CD4-positive, alpha-beta T cell treated with Interferon alpha-2 for 1 hour (primary cell): ENCODE measurements around the gene REEP1.
"Not testable (repeated sequence)": the region's sequence is repeated elsewhere in the genome, so short reads cannot be mapped to it uniquely, and the experiment has no call there.

Experiments used
- DNase-seq, 2 donors: peaks; one replicate each; pipeline ENCODE4 v3.0.0-alpha.2; 2020 to 2022

The REEP1 gene

DNA sequence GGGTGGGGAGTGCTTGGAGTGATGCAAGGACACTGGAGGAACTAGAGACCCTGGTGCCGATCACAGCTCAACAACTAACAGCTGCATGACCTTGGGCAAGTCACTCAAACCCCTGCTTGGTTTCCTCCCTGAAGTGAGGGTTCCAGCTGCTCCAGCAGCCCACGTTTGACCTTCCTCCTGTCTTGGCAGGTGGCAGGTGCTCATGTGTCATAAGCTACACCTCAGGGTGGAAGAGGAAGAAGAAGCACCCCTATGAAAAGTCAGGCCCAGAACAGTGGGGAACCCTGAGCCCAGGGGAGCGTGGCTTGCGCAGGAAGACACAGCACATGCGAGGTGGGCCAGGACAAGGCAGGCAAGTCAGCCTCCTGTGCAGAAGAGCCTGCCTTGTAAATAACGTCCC, 95.8 kb downstream of the REEP1 start:
- no peak for DNase-seq

DNA sequence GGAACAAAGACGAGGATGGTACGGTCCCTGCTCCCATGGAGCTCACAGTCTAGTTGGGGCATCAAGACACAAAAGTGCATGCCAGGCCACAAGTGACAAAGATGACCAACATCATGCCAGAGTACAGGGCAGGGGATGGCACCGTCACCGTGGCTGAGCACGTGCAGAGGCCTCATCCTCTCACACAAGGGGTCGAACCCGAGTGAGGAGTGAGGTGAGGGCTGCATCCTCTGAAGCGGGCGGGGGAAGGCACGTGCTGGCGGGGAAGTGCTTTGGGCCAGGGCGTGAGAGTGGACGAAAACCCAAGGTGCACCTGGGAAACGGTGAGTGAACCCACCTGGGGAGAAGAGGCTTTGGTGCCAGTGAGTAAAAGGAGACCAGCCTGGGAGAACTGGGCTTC, 97.2 kb downstream of the REEP1 start:
- DNase-seq = no peak

DNA sequence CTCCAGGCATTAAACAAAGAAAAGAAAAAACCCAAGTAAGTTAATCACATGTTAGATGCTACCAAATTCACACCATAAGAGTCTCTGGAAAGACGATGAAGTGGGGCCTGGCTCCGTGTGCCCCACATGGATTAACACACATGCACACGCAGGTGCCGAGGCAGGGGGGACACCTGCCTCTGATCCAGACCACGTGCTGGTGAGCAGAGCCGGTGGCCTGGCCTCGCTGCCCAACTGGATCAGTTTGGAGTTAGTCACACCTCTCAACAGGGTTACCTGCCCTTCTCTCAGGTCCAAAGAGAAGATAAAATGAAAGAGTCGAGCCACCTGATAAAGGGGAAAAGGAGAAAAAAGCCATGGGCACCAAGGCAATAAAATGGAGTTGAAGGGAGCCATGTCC, 97.7 kb downstream of the REEP1 start:
- DNase-seq = no peak

GRCh38 chr2:86239326-86239725, 98.1 kb downstream of the REEP1 start:
- DNase-seq = no peak

- DNase-seq = peak; percentile 25 to 64
These were observed 99.1 kb downstream of the REEP1 start for GRCh38 chr2:86238354-86238753.

DNA sequence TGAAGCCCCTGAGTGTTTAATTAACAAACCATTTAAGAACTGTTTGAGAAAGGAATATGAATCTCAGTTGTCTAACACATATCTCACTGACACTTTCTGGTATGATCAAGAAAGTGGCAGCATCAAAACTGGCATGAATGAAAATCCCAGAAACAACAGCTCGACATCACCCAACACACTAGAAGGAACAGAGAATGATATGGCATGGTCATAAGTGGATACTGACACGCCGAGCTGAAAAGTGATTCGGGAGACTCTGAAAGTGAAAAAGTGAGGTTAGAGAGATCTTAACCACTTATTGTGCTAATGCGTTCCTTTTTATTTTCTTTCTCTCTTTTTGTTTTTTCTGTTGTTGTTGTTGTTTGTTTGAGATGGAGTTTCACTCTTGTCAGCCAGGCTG, 100.3 kb downstream of the REEP1 start:
- DNase-seq = no peak

DNA sequence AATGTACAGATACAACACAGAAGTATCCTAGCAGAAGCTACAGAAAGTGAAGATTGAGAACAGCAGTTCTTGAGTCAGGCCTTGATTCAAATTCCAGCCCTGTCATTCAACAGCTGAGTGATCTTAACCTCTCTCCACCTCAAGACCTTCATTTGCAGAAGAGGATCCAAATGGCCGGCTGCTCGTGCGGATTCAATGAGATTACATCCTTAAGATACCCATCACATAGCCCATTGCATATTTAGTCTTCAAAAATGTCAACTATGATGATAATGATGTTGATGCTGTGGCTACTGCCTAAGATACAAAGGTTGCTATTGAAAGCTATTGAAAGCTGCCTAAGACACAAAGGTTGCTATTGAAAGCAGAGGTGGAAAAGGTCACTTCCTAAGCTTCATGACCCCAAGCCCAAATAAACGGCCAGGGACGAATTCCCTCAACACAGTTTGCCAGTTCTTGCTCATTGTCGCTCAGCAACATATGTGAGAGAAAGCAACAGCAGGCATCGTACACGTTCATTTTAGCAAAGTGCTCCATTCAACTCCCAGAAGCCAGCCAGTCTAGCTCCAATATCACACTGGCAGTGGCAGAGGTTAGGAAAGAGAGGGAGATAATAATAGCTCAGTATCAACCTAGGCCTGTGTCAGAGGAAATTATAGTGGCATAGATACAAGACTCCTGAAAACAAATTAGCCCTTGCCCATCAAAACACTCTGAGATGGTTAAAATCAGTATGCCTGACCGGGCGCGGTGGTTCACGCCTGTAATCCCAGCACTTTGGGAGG, 102.0 kb downstream of the REEP1 start:
- DNase-seq = no peak

DNA sequence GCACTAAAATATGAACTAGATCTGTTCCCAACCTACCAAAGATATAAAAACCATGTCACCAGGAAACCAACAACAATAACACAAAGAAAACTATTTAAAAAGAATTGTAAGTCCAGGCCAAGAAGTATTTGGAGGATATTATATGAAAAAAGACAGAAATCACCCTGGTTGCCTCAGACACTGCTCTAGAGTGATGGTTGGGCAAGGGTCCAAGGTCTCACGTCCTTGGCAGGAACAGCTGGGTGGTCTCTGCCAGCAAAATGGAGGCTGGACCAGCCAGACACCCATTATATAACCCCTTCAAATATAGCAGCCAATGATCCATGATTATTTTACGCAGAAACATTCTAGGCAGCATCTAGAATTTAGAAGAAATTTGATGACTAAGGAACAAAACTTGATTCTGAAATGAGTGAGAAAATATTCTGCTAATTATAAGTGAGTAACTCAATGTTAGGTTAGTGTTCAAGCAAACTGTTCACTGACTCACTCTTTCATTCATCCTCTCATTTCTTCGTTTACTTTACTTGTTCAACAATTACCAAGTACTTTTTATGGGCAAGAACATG, 102.8 kb downstream of the REEP1 start:
- DNase-seq = no peak

- DNase-seq = no peak
These were observed 104.0 kb downstream of the REEP1 start for GRCh38 chr2:86233436-86233835.

DNA sequence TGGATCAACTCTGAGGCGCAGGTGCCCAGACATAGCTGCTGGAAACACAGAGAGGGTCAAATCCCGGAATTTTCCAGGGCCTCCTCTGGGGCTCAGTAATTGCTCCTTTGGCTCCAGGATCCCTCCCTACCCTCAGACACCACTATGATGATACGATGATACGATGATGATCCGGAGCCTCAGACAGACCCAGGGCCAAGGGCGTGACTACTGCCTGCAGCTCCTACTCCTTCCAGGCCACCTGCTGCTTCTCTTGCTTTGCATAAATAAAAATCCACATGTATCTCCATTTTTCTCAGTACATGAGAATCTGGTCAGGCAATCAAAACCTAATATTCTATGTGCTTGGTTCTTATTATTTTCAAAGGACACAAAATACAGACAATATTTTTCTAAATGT, 104.5 kb downstream of the REEP1 start:
- no peak for DNase-seq

- DNase-seq = no peak
These were observed 105.0 kb downstream of the REEP1 start for GRCh38 chr2:86232373-86232784.

DNA sequence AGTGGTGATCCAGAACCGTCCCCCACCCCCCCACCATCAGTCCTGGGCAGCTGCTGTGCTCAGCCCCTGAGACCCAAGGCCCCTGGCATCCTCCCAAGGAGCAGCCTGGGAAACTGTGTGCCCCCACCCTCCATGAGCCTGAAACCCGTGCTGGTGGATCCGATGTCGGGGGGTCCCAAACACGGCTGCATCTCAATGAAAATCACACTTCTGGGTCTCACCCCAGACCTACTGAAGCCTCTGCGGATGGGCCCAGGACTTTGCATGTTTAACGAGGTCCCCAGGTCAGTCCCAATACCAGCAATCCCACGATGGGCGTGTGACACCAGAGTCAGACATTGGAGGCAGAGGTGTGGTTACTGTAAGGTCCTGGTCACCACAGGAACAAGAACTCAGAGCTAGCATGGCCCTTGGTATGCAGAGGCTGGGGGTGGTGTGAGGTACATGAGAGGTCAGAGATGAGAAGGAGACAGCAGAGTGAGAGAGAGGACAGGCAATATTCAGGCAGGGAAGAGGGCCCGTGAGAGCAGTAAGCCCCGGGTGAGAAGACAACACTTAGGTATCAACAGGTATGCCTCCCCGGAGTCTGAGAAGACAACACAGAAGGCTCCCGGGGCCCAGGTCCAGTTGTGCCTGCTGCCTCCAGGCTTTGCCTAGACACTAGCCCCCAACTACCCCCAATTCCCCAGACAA, 105.6 kb downstream of the REEP1 start:
- no peak for DNase-seq

DNA sequence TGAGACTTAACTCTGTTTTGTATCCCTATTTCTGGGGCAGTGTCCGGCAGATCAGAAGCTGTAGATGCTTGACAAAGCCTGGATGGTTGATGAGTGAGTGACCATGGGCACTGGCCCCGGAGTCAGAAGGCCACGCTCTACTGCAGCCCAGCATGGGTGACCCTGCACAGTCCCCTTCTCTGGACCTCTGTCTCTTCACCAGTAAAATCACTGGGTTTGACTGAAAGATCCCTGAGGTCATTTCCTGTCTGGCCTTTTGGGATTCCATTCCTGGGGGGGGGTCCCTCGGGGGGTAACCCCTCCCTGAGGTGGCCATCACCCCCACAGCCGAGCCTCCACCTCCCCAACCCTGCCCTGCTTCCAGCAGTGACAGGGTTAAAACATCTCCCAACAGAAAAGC, 106.5 kb downstream of the REEP1 start:
- no peak for DNase-seq

GRCh38 chr2:86229221-86229620, 108.2 kb downstream of the REEP1 start:
- DNase-seq = peak in 1 of 2 donors; percentile 19

DNA sequence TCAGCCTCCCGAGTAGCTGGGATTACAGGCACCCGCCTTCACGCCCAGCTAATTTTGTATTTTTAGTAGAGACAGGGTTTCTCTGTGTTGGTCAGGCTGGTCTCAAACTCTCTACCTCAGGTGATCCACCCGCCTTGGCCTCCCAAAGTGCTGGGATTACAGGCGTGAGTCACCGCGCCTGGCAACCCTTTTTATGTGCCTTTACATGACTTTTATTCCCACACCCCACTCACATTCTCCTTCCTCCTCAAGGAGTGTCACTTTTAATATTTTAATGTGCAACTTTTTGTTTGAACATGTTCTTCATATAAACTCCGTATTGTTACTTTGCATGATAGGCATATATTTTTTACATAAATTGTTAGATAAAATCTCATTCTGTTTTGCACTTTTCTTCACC, 108.9 kb downstream of the REEP1 start:
- not testable (repeated sequence) for DNase-seq

- DNase-seq = no peak
These were observed 109.7 kb downstream of the REEP1 start for GRCh38 chr2:86227685-86228084.

DNA sequence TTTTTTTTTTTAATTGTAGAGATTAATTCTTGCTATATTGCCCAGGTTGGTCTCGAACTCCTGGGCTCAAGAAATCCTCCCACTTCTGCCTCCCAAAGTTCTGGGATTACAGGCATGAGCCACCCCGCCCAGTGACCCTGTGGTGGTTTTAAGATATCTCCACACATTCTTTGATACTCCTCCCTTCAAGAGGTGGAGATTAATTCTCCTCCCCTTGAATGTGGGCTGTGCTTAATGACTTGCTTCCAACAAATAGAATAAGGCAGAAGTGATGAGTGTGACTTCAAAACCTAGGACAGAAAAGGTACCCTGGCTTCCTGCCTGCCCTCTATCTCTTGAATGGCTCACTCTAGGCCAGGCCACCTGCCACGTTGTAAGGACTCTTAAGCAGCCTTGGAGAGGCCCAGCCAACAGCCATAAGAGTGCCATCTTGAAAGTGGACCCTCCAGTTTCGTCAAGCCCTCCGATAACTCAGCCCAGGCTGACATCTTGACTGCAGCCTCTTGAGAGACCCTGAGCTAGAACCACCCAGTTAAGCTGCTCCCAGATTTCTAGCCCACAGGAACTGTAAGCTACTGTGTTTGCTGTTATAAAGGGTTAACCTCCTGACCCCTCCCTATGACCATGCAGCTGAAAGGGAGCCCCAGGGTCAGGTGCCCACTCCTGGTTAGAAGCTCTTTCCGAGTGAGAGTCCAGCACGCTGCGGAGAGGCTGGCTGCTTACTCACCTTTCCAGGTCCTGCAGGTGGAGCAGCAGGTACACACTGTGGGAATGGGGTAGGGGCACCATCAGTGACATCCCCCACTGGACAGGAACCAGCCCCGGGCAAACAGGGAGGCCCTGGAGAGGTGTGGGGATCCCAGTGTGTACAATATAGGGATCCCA, 110.5 kb downstream of the REEP1 start:
- DNase-seq = no peak

DNA sequence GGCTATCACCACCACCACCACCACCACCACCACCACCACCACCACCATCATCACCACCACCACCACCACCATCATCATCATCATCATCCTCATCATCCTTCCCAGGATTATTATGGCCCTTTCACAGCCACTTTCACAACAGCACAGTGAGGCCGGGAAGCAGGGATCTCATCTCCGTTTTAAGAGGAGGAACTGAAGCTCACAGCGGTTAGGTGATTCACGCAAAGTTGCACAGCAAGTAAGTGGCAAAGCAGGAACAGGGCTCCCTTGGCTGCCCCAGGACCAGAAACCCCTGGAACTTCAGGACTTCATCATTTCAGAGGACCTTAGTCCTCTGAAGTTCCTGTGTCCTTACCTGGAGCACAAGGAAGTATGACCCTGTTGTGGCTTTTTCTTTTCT, 111.4 kb downstream of the REEP1 start:
- DNase-seq = peak in 1 of 2 donors; percentile 27

DNA sequence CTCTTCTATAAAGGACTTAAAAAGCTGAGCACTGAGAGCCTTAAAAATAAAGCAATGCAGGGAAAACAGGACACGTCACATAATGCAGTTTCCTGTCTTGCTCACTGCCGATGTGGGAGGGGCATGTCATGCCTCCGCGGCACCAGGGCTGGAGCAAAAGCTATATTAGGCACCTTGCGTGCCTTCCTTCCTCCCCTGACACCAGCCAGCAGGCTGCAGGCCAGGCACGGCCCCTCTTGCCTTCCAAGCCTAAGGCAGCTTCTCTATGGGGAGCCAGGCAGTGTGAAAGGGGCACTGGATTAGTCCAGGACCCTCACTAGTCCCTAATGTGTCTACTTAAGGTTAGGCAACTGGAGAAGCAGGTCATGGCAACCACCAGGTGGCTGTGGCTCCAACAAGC, 111.8 kb downstream of the REEP1 start:
- peak; percentile 38 to 60 for DNase-seq

- no peak for DNase-seq
These were observed 112.6 kb downstream of the REEP1 start for GRCh38 chr2:86224645-86225355.

GRCh38 chr2:86223927-86224560, 113.4 kb downstream of the REEP1 start:
- no peak for DNase-seq
